NCI-H187 treated with DMSO at 0.1 percent for 48 hours (cell line): Measurements from ENCODE around the gene POM121.
"Not testable (repeated sequence)": the region's sequence is repeated elsewhere in the genome, so short reads cannot be mapped to it uniquely, and the experiment has no call there.

ENCODE experiments used
- DNase-seq: peaks from one replicate; lab custom pipeline; 2025; lab: John Stamatoyannopoulos, UW

The POM121 gene

GRCh38 chr7:72924733-72925545, at the start of gene POM121:
Gene POM121, plus strand, starts transcription at chr7:72925095. Its CDS starts 27 bp downstream, at chr7:72925122.
- DNase-seq = no peak

DNA sequence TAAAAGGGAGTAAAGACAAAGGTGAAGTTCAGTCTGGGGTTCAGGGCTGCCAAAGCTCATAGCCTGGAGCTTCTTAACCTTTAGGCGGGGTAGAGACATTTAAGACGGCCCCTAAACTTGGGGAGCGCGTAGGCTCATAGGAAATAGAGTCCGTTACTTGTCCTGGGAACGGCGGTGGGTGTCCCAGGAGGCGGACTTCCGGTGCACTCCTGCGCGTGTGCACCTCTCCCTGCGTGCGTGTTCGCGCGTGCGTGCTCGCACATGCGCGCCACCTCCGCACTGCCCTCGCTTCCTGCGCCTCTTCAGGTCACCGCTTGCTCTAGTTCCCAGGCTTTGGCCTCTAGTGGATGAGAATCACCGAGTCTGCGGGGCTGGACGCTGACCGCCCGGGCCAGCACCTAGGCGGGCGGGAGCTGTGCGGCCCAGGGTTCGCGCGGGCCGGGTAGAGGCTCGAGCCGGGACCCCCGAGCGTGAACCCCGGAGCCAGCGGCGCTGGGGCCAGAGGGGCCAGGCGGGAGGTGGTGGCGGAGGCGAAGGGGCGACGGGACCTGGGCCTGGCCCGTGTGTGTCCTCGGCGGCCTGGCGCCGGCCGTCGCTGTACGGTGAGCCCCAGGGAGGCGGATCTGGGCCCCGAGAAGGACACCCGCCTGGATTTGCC, 45.7 kb upstream of the POM121 start:
- not testable (repeated sequence) for DNase-seq

GRCh38 chr7:72879737-72880215, 45.1 kb upstream of the POM121 start:
- DNase-seq = not testable (repeated sequence)

- not testable (repeated sequence) for DNase-seq
These were observed 33.1 kb upstream of the POM121 start for GRCh38 chr7:72891750-72892149.

DNA sequence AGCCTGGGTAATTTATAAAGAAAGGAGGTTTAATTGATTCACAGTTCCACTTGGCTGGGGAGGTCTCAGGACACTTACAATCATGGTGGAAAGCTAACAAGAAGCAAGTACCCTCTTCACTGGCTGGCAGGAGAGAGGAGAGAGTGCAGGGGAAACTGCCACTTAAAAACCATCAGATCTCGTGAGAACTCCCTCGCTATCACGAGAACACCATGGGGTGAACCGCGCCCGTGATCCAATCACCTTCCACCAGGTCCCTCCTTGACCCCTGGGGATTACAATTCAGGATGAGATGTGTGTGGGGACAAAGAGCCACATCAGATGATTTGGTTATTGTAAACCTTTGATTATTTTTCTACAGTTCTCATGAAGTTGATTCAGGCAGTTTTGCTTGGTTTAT, 20.2 kb upstream of the POM121 start:
- DNase-seq = not testable (repeated sequence)

DNA sequence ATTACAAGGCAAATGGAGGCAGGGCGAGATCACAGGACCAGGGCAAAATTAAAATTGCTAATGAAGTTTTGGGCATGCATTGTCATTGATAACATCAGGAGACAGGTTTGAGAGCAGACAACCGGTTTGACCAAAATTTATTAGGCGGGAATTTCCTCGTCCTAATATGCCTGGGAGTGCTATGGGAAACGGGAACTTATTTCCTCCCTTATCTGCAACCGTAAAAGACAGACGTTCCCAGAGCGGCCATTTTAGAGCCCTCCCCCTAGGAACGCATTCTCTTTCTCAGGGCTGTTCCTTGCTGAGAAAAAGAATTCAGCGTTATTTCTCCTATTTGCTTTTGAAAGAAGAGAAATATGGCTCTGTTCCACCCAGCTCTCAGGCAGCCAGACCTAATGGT, 16.5 kb upstream of the POM121 start:
- DNase-seq = not testable (repeated sequence)

DNA sequence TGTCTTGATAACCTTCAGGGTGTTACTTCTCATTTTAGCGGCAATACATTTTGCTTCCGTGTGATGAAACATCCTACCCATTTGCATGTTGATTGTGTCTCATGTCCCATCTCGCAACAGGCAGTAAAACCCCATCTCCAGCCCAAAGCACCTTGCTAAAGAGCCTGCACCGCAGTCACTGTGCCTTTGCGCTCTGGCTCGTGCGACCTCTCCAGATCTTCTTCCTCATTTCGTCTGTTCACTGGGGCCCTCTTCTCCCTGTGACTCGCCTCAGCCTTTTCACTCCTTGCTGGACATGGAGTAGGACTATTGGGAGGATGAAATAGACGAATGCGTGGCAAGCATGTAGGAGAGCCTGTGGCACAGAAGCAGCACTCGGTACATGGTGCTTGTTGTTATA, 13.5 kb upstream of the POM121 start:
- not testable (repeated sequence) for DNase-seq

DNA sequence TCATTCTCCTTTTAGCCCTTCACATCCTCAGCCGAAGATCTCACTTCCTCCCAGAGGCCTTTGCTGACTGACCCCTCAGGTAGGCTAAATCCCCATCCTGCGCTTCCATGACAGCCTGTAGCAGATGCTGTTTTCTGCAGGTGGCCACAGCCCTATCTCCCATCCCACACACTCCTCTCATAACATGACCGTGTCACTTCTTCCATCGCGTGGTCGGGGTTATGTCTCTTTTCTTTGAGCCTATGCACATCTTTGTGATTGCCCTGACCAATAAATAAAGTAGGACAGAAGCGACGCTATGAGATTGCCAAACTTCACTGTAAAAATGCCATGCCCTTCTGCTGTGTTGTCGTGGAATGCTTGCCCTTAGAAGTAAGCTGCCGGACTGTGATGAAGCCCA, 11.1 kb upstream of the POM121 start:
- not testable (repeated sequence) for DNase-seq

GRCh38 chr7:72914756-72915525, 10.0 kb upstream of the POM121 start:
- not testable (repeated sequence) for DNase-seq

- DNase-seq = no peak
These were observed 5.6 kb upstream of the POM121 start for GRCh38 chr7:72919256-72919775.

DNA sequence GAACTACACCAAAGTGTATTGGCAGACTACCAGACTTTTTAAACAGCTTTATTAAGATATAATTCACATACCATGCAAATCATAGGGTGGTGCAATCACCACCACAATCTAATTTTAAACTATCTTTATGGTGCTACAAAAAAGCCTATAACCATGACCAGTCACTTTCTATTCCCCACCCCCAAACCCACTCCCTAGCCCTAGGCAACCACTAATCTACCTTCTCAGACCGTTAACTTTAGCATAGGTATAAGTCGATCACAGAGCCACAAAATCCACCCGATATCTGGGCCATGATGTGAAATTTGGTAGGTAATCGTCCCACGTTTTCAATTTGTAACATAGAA, 536 bp upstream of the POM121 start:
- no peak for DNase-seq

- DNase-seq = no peak
These were observed 738 bp downstream of the POM121 start for GRCh38 chr7:72925546-72926120.

- not testable (repeated sequence) for DNase-seq
These were observed 2.9 kb downstream of the POM121 start for GRCh38 chr7:72927791-72928190.

- not testable (repeated sequence) for DNase-seq
These were observed 3.3 kb downstream of the POM121 start for GRCh38 chr7:72928216-72928615.

DNA sequence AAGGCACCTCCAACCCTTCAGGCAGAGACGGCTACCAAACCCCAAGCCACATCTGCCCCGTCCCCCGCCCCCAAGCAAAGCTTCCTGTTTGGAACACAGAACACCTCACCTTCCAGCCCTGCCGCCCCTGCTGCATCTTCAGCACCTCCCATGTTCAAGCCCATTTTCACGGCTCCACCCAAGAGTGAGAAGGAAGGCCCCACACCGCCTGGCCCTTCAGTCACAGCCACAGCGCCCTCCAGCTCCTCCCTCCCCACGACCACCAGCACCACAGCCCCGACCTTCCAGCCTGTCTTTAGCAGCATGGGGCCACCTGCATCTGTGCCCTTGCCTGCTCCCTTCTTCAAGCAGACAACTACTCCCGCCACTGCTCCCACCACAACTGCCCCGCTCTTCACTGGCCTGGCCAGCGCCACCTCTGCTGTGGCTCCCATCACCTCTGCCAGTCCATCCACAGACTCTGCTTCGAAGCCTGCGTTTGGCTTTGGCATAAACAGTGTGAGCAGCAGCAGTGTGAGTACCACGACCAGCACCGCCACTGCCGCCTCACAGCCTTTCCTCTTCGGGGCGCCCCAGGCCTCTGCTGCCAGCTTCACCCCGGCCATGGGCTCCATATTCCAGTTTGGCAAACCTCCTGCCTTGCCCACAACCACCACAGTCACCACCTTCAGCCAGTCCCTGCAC, 17.3 kb downstream of the POM121 start:
- DNase-seq = not testable (repeated sequence)

GRCh38 chr7:72942956-72943355, 18.1 kb downstream of the POM121 start:
- not testable (repeated sequence) for DNase-seq

DNA sequence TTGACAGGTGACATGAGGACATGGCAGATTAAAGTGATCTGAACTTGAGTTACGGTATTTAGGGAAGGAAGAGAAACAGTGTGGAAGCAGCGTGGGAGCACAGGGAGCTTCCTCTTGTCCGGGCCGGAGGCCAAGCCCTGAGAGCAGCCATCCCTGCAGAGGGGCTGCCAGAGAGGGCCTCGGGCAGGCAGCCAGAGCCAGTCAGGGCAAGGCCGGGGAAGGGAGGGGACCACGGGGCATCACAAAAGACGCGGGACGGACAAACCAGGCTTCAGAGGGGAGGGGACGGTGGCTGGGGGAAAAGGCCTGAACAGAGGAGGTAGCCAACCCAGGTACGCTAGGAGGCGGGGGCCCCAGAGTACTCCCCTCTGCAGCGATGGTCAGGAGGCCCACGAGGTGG, 20.0 kb downstream of the POM121 start:
- not testable (repeated sequence) for DNase-seq

- not testable (repeated sequence) for DNase-seq
These were observed 20.7 kb downstream of the POM121 start for GRCh38 chr7:72945597-72945996.

- DNase-seq = not testable (repeated sequence)
These were observed 21.3 kb downstream of the POM121 start for GRCh38 chr7:72946130-72946745.

GRCh38 chr7:72948714-72949113, 23.8 kb downstream of the POM121 start:
- not testable (repeated sequence) for DNase-seq

DNA sequence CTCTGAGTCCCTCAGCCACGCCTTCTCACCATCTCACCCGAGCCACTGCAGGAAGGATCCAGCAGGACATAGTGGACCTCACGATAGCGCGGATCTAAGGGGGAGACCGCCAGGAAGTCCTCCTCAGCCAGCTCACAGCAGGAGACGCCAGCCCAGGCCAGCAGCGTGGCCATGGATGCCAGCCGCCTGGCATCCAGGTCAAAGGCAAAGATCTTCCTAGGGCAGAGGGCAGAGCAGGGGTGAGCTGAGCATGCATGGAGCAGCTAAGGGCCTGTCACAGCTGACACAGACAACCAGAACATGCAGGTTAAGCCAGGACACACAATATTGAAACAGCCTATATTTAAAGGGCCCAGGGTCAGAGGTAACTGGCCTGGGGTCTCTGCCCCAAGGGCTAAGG, 24.4 kb downstream of the POM121 start:
- DNase-seq = not testable (repeated sequence)
